Left lung (tissue), 10 donors: Measurements from ENCODE around the gene SPOCK1. TPM values are rescaled to one million over a fixed set of nuclear protein-coding genes. Genes with fewer than 3 reads are reported as not detected.

Source experiments
- ATAC-seq: fragments of 200-7000 bp; cut with Tn5 transposase; one replicate; pipeline ENCODE4 v1.9.1; 2020; ENCODE audit warnings: moderate library complexity
- DNase-seq, 4 donors: peaks; one replicate each; pipeline ENCODE4 v3.0.0-alpha.2; 2013 to 2020
- H3K27ac ChIP-seq, 2 donors: fragments of 200-600 bp; sonication (generic) in 1 of 2; one replicate each; pipeline versions ENCODE4 v1.5.0 to v1.8.0; 2020 to 2021
- H3K27me3 ChIP-seq, 2 donors: fragments of 200-600 bp; sonication (generic) in 1 of 2; one replicate each; pipeline versions ENCODE4 v1.5.0 to v1.8.0; 2020 to 2021
- H3K36me3 ChIP-seq, 2 donors: fragments of 200-600 bp; sonication (generic) in 1 of 2; one replicate each; pipeline versions ENCODE4 v1.5.0 to v1.8.0; 2020 to 2021
- H3K4me1 ChIP-seq, 2 donors: fragments of 200-600 bp; one replicate each; pipeline ENCODE4 v1.8.0; 2021
- H3K4me3 ChIP-seq, 2 donors: fragments of 200-600 bp; sonication (generic) in 1 of 2; one replicate each; pipeline versions ENCODE4 v1.5.0 to v1.8.0; 2020 to 2021; ENCODE audit warnings: mild to moderate bottlenecking in 1 of 2
- H3K9me3 ChIP-seq, 2 donors: fragments of 200-600 bp; sonication (generic) in 1 of 2; one replicate each; pipeline versions ENCODE4 v1.5.0 to v1.8.0; 2020 to 2021
- CTCF ChIP-seq, 2 donors: fragments of 200-600 bp; sonication (generic) in 1 of 2; IDR thresholded peaks; one replicate each; pipeline versions ENCODE4 v1.5.0 to v1.8.0; 2021; ENCODE audit warnings: antibody characterized with exemption in 2 of 2
- intact Hi-C, 2 donors: fragments of 100-400 bp; cut with DNase I; formaldehyde crosslinking; loops; one replicate each; pipeline versions ENCODE4 v1.11.2 to v1.14.2; 2022
- polyA plus RNA-seq, 6 donors: library from polyadenylated mRNA; unstranded; fragments of 120-200 nt; gene quantifications; one replicate each; pipeline ENCODE4 v1.2.1, GENCODE V29; 2013; ENCODE audit not compliant: insufficient read length in 6 of 6
- total RNA-seq, 2 donors: library from RNA; stranded (reverse); fragmentation: NEBNext Ultra II Directional; extraction: Animal tissue kit (Norgen Biotek cat#: 25700); gene quantifications; one replicate each; pipeline ENCODE4 v1.2.1, GENCODE V29; 2021
- donor health status: DM: no; HTN: yes; CAD: no.
- donor health status: DM: no; HTN: no; CAD: no.

SPOCK1 gene
- total and polyA plus RNA-seq, 8 donors: 0.43 to 7.6 (median 0.73) TPM

DNA sequence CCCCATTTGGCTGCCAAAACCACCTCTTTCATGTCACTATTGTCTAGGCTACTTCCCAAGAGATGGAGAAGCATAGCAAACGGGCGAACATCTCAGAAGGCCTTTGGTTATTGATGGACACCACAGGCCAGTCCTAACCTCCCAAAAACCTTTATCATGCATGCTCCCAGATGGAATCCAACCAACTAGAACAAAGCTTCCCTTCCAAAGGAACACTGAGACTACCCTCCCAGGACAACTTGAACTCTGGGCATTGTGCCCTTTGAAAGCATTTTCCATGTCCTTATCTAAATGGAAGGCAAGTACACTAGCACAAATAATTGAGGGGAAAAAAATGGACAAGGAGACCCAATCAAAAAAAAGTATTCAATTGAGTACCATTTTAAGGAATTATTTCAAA lies 65.6 kb downstream of the SPOCK1 start:
- no peak overlapping the region for H3K4me3 ChIP-seq
- no peak overlapping the region for H3K27ac ChIP-seq
- no peak for TF ChIP-seq CTCF (IDR thresholded peaks at IDR 0.05)
- no peaks in the 10 kb centered on the region for H3K27me3 ChIP-seq
- no peaks in the 10 kb centered on the region for H3K36me3 ChIP-seq
- H3K4me1 ChIP-seq: no peaks in the 10 kb centered on the region
- DNase-seq (no peak), ATAC-seq (no peak)
- intact Hi-C loops: no loop called here
- no peaks in the 10 kb centered on the region for H3K9me3 ChIP-seq

DNA sequence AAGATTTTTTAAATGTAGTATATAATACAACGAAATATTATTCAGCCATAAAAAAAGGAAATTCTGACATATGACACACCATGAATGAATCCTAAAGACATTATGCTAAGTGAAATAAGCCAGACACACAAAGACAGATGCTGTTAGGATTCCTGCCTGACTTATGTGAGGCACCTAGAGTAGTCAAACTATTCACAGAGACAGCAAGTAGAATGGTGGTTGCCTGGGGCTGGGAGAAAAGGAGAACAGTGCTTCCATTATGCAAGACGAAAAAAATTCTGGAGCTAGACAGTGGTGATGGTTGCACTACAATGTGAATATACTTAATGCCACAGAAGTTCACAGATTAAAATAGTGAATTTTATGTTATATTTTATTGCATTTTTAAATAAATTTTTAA lies 66.8 kb downstream of the SPOCK1 start:
- DNase-seq: no peak
- no peaks in the 10 kb centered on the region for H3K36me3 ChIP-seq
- H3K27ac ChIP-seq: no peak overlapping the region
- H3K4me3 ChIP-seq: no peak overlapping the region
- no peaks in the 10 kb centered on the region for H3K4me1 ChIP-seq
- no peaks in the 10 kb centered on the region for H3K9me3 ChIP-seq
- no peaks in the 10 kb centered on the region for H3K27me3 ChIP-seq
- TF ChIP-seq CTCF (IDR thresholded peaks at IDR 0.05): no peak
- intact Hi-C loops: no loop called here
- ATAC-seq: no peak

DNA sequence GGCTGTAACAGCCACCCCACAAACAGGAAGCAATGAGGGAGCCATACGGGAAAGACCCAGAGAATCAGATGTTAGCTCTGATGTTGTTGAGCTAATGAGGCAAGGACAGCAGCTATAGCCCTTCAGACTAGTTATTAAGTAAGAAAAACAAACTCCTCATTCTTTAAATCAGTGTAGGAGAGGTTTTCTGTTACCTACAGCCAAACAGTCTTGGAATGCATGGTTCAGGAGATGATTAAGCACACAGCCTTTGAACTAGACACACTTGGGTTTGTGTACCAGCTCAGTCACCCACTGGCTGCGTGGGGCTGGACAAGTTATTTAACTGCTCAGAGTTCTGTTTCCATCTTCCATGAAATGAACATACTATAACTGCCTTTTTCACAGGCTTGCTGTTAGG lies 68.1 kb downstream of the SPOCK1 start:
- Histone ChIP-seq H3K27ac (no peak overlapping the region), H3K9me3 (no peaks in the 10 kb centered on the region), H3K36me3 (no peaks in the 10 kb centered on the region), H3K4me3 (no peak overlapping the region), H3K4me1 (no peaks in the 10 kb centered on the region), H3K27me3 (no peaks in the 10 kb centered on the region)
- no peak for DNase-seq
- ATAC-seq: no peak
- TF ChIP-seq CTCF (IDR thresholded peaks at IDR 0.05): no peak
- intact Hi-C loops: no loop called here

GRCh38 chr5:137415231-137415681 lies 83.9 kb downstream of the SPOCK1 start:
- ATAC-seq: no peak
- intact Hi-C loops: no loop called here
- Histone ChIP-seq H3K27ac (no peak overlapping the region), H3K27me3 (no peaks in the 10 kb centered on the region), H3K4me3 (no peak overlapping the region), H3K9me3 (peaks cover 0 to 15% of the 10 kb centered on the region in 2 donors), H3K4me1 (no peaks in the 10 kb centered on the region), H3K36me3 (no peaks in the 10 kb centered on the region)
- no peak for DNase-seq
- no peak for TF ChIP-seq CTCF (IDR thresholded peaks at IDR 0.05)

GRCh38 chr5:137414112-137414755 lies 84.9 kb downstream of the SPOCK1 start:
- no peak for DNase-seq
- no peaks in the 10 kb centered on the region for H3K27me3 ChIP-seq
- H3K9me3 ChIP-seq: peaks cover 0 to 13% of the 10 kb centered on the region in 2 donors
- no peak for ATAC-seq
- no peaks in the 10 kb centered on the region for H3K4me1 ChIP-seq
- intact Hi-C loops: no loop called here
- no peaks in the 10 kb centered on the region for H3K36me3 ChIP-seq
- no peak for TF ChIP-seq CTCF (IDR thresholded peaks at IDR 0.05)
- H3K27ac ChIP-seq: no peak overlapping the region
- H3K4me3 ChIP-seq: no peak overlapping the region
